Measurements from ENCODE around the gene THRB.

Gene THRB

DNA sequence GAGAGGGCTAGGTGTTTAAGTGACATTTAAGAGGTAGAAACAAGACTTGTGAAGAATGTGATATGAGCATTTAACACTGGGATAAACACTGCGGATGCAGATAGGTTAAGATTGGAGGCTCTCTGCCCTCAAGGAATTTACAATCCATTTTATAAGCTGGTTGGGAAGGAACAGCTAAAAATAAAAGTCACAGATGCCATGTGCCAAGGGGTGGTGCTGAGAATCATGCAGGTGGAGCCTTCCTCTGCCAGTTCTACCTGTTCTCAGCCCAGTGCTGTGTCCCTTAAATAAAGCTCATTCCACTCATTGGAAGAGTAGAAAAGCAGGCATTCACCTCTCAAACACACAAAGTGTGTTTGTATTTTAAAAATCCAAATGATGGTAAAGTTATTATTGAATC is 261.9 kb downstream of the THRB start:
- H3K4me3 ChIP-seq (ENCODE audit: low read length, poor library complexity, severe bottlenecking) = no peak overlapping the region
- H3K9me3 ChIP-seq (ENCODE audit: insufficient read depth, low read depth, low read length) = no peaks in the 10 kb centered on the region
- H3F3A ChIP-seq (ENCODE audit: low read depth) = no peaks in the 10 kb centered on the region
- no peaks in the 10 kb centered on the region for H4K20me1 ChIP-seq (ENCODE audit: insufficient read depth, low read length, poor library complexity, severe bottlenecking)
- H3K79me2 ChIP-seq (ENCODE audit: insufficient read depth, low read length) = no peaks in the 10 kb centered on the region
- H3K9me2 ChIP-seq (replicated peaks; ENCODE audit: low read depth, low read length) = no peaks in the 10 kb centered on the region
- H3K4me1 ChIP-seq (ENCODE audit: insufficient read depth, low read length, poor library complexity, severe bottlenecking) = no peaks in the 10 kb centered on the region
- H2AFZ ChIP-seq (ENCODE audit: low read length) = no peak overlapping the region
- no peaks in the 10 kb centered on the region for H3K36me3 ChIP-seq (ENCODE audit: insufficient read depth, low read length)
- H3K9ac ChIP-seq (ENCODE audit: low read depth, low read length, poor library complexity, severe bottlenecking) = no peak overlapping the region
- H3K27me3 ChIP-seq (ENCODE audit: insufficient read depth, low read length, poor library complexity, severe bottlenecking) = no peaks in the 10 kb centered on the region
- no peak for TF ChIP-seq EZH2phosphoT487 (IDR thresholded peaks at IDR 0.05; ENCODE audit: borderline replicate concordance)
- TF ChIP-seq, protein P1, sequence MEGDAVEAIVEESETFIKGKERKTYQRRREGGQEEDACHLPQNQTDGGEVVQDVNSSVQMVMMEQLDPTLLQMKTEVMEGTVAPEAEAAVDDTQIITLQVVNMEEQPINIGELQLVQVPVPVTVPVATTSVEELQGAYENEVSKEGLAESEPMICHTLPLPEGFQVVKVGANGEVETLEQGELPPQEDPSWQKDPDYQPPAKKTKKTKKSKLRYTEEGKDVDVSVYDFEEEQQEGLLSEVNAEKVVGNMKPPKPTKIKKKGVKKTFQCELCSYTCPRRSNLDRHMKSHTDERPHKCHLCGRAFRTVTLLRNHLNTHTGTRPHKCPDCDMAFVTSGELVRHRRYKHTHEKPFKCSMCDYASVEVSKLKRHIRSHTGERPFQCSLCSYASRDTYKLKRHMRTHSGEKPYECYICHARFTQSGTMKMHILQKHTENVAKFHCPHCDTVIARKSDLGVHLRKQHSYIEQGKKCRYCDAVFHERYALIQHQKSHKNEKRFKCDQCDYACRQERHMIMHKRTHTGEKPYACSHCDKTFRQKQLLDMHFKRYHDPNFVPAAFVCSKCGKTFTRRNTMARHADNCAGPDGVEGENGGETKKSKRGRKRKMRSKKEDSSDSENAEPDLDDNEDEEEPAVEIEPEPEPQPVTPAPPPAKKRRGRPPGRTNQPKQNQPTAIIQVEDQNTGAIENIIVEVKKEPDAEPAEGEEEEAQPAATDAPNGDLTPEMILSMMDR (conservative IDR thresholded peaks at IDR 0.05; ENCODE audit: low read length) = no peak
- no peak overlapping the region for H3K4me2 ChIP-seq (ENCODE audit: low read depth, low read length, poor library complexity, severe bottlenecking)

DNA sequence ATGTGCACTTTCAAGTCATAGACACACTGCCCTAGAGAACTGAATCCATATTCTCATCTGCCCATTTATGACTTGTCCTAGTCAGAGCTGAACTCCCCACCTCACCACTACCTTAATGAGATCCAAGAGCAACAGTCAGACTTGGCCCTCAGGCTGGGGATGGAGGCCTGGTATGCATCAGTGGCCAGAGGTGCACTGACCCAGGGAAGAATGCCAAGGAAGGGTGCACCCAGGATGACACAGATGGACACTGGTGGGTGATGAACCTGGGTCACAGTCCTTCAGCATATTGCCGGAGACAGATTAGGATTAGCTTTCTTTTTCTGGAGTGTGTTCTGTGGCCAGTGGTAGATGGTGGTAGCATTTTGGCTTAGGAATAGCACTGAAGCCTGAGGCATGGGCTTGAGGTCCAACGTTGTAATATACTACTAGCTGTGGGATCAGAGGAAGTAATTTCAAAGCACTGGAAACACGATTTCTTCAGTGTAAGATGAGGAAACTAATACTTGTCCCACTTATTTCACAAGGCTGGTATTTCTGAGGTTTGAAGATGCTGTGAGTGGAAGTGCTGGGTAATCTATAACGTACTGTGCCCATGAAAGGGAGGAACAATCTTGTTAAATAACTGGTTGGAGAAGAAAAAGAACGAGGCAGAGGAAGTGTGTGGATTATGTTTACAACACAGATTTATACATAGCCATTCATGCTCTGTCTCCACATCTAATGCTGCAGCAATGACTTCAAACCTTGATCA is 265.0 kb downstream of the THRB start:
- no peak overlapping the region for H3K4me2 ChIP-seq (ENCODE audit: low read depth, low read length, poor library complexity, severe bottlenecking)
- no peaks in the 10 kb centered on the region for H3K4me1 ChIP-seq (ENCODE audit: insufficient read depth, low read length, poor library complexity, severe bottlenecking)
- H3K79me2 ChIP-seq (ENCODE audit: insufficient read depth, low read length) = no peaks in the 10 kb centered on the region
- H3K27me3 ChIP-seq (ENCODE audit: insufficient read depth, low read length, poor library complexity, severe bottlenecking) = no peaks in the 10 kb centered on the region
- no peaks in the 10 kb centered on the region for H4K20me1 ChIP-seq (ENCODE audit: insufficient read depth, low read length, poor library complexity, severe bottlenecking)
- H3K4me3 ChIP-seq (ENCODE audit: low read length, poor library complexity, severe bottlenecking) = no peak overlapping the region
- TF ChIP-seq EZH2phosphoT487 (IDR thresholded peaks at IDR 0.05; ENCODE audit: borderline replicate concordance) = no peak
- TF ChIP-seq, protein P1 (conservative IDR thresholded peaks at IDR 0.05; ENCODE audit: low read length) = no peak
- no peaks in the 10 kb centered on the region for H3K36me3 ChIP-seq (ENCODE audit: insufficient read depth, low read length)
- H3K9me2 ChIP-seq (replicated peaks; ENCODE audit: low read depth, low read length) = no peaks in the 10 kb centered on the region
- no peaks in the 10 kb centered on the region for H3F3A ChIP-seq (ENCODE audit: low read depth)
- H3K9me3 ChIP-seq (ENCODE audit: insufficient read depth, low read depth, low read length) = no peaks in the 10 kb centered on the region
- no peak overlapping the region for H3K9ac ChIP-seq (ENCODE audit: low read depth, low read length, poor library complexity, severe bottlenecking)
- H2AFZ ChIP-seq (ENCODE audit: low read length) = no peak overlapping the region

- no peak overlapping the region for H3K4me3 ChIP-seq (ENCODE audit: low read length, poor library complexity, severe bottlenecking)
These were observed 267.0 kb downstream of the THRB start for GRCh38 chr3:24227635-24228034.

More at GRCh38 chr3:24227635-24228034, 267.0 kb downstream of the THRB start:
- Histone ChIP-seq H3K4me2 (ENCODE audit: low read depth, low read length, poor library complexity, severe bottlenecking) (no peak overlapping the region), H3K4me1 (ENCODE audit: insufficient read depth, low read length, poor library complexity, severe bottlenecking) (no peaks in the 10 kb centered on the region), H3K9me2 (replicated peaks; ENCODE audit: low read depth, low read length) (no peaks in the 10 kb centered on the region), H3K9ac (ENCODE audit: low read depth, low read length, poor library complexity, severe bottlenecking) (no peak overlapping the region), H3K79me2 (ENCODE audit: insufficient read depth, low read length) (no peaks in the 10 kb centered on the region), H3K36me3 (ENCODE audit: insufficient read depth, low read length) (no peaks in the 10 kb centered on the region), H3K27me3 (ENCODE audit: insufficient read depth, low read length, poor library complexity, severe bottlenecking) (no peaks in the 10 kb centered on the region), H2AFZ (ENCODE audit: low read length) (no peak overlapping the region), H3F3A (ENCODE audit: low read depth) (no peaks in the 10 kb centered on the region), H4K20me1 (ENCODE audit: insufficient read depth, low read length, poor library complexity, severe bottlenecking) (no peaks in the 10 kb centered on the region), H3K9me3 (ENCODE audit: insufficient read depth, low read depth, low read length) (no peaks in the 10 kb centered on the region)
- no peak for TF ChIP-seq EZH2phosphoT487 (IDR thresholded peaks at IDR 0.05; ENCODE audit: borderline replicate concordance)
- TF ChIP-seq, protein P1 (conservative IDR thresholded peaks at IDR 0.05; ENCODE audit: low read length) = no peak

Data from Loucy (cell line).